Sigmoid colon (tissue), 7 donors: ENCODE data around the gene PDZRN3. TPM values are rescaled to one million over a fixed set of nuclear protein-coding genes. Genes with fewer than 3 reads are reported as not detected.

Source experiments
- DNase-seq: peaks from one replicate; pipeline ENCODE4 v3.0.0-alpha.2; 2019
- H3K27ac ChIP-seq, 4 donors: fragments of 200-600 bp; sonication (generic); one replicate each; pipeline ENCODE4 v1.5.1; 2016 to 2019; ENCODE audit warnings: mild to moderate bottlenecking in 1 of 4
- H3K27me3 ChIP-seq, 3 donors: fragments of 200-600 bp; sonication (generic); one replicate each; pipeline ENCODE4 v1.5.1; 2019; ENCODE audit warnings: mild to moderate bottlenecking in 1 of 3
- H3K36me3 ChIP-seq, 4 donors: fragments of 200-600 bp; sonication (generic); one replicate each; pipeline ENCODE4 v1.5.1; 2016 to 2019
- H3K4me1 ChIP-seq, 4 donors: fragments of 200-600 bp; sonication (generic); one replicate each; pipeline ENCODE4 v1.5.1; 2017 to 2019
- H3K4me3 ChIP-seq, 4 donors: fragments of 200-600 bp; sonication (generic); one replicate each; pipeline ENCODE4 v1.5.1; 2017 to 2019; ENCODE audit warnings: mild to moderate bottlenecking in 2 of 4, moderate library complexity in 1 of 4
- H3K9me3 ChIP-seq, 4 donors: fragments of 200-600 bp in 3 of 4; sonication (generic) in 3 of 4; one replicate each; pipeline versions ENCODE4 v1.5.1 to v1.6.1; 2013 to 2019
- EP300 ChIP-seq, 4 donors: sonication (generic); formaldehyde crosslinking; IDR thresholded peaks; one replicate each; pipeline ENCODE4 v1.6.1; 2017; ENCODE audit warnings: antibody characterized with exemption in 4 of 4
- POLR2A ChIP-seq, 2 donors: fragments of 450-650 bp; IDR thresholded peaks; one replicate each; pipeline ENCODE4 v1.6.1; 2016; ENCODE audit warnings: antibody characterized with exemption in 2 of 2, mild to moderate bottlenecking in 2 of 2, moderate library complexity in 2 of 2
- POLR2AphosphoS5 ChIP-seq, 4 donors: sonication (generic); formaldehyde crosslinking; IDR thresholded peaks; one replicate each; pipeline ENCODE4 v1.6.1; 2017; ENCODE audit warnings: antibody characterized with exemption in 4 of 4
- WGBS, 2 donors: extraction: QIAGEN DNeasy Blood & Tissue Kit; methylation state at CpG; one replicate each; pipeline ENCODE4 v1.1.7; 2013; 5-methylcytosine and 5-hydroxymethylcytosine counted together
- intact Hi-C: fragments of 100-400 bp; cut with DNase I; formaldehyde crosslinking; loops from one replicate; pipeline ENCODE4 v1.15.1; 2023
- polyA plus RNA-seq, 3 donors: library from polyadenylated mRNA; stranded (reverse); fragments of 200-250 nt; gene quantifications; one replicate each; pipeline ENCODE4 v1.2.3, GENCODE V29; 2013
- total RNA-seq, 4 donors: library from RNA; depleted of rRNA; stranded (reverse); fragments of >200 nt; gene quantifications; one replicate each; pipeline ENCODE4 v1.1.0, GENCODE V29; 2016
- TF ChIP-seq, protein P1 (sequence below), 4 experiments: fragments of 450-650 bp in 3 of 4; fragments of 200-600 bp in 1 of 4; IDR thresholded peaks; one replicate each; pipeline ENCODE4 v1.5.1; 2016 to 2019; ENCODE audit warnings: antibody characterized with exemption in 4 of 4, mild to moderate bottlenecking in 3 of 4, moderate library complexity in 2 of 4
- donor health status: healthy with polysubstance abuse.
- donor health status: Bipolar disorder and iron deficiency.
- donor health status: healthy.

PDZRN3 gene
- total and polyA plus RNA-seq, 7 donors = 7.2 to 209 (median 172) TPM

DNA sequence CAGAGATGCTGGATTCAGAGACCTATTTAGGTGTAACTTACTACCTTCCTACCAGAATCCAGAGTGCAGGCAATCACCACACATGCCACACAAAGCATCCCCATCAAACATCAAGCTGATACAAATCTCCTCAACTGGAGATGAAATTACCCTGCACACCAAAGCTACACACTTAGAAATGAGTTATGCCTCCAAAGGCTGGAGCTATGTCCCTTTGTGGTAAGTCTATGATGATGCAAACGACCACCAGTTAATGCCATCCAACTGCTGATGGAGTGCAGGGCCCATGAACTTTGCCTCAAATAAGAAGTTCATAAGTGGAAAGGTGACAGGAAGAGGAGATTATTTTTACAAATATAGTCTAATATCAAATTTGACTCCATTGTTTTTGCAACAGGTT lies 38.1 kb downstream of the PDZRN3 start:
- no peak for TF ChIP-seq EP300 (IDR thresholded peaks at IDR 0.05)
- no peak for TF ChIP-seq POLR2AphosphoS5 (IDR thresholded peaks at IDR 0.05)
- TF ChIP-seq POLR2A (IDR thresholded peaks at IDR 0.05) = no peak
- TF ChIP-seq, protein P1, sequence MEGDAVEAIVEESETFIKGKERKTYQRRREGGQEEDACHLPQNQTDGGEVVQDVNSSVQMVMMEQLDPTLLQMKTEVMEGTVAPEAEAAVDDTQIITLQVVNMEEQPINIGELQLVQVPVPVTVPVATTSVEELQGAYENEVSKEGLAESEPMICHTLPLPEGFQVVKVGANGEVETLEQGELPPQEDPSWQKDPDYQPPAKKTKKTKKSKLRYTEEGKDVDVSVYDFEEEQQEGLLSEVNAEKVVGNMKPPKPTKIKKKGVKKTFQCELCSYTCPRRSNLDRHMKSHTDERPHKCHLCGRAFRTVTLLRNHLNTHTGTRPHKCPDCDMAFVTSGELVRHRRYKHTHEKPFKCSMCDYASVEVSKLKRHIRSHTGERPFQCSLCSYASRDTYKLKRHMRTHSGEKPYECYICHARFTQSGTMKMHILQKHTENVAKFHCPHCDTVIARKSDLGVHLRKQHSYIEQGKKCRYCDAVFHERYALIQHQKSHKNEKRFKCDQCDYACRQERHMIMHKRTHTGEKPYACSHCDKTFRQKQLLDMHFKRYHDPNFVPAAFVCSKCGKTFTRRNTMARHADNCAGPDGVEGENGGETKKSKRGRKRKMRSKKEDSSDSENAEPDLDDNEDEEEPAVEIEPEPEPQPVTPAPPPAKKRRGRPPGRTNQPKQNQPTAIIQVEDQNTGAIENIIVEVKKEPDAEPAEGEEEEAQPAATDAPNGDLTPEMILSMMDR (IDR thresholded peaks at IDR 0.05) = no peak
- intact Hi-C loops = no loop called here
- no peaks in the 10 kb centered on the region for H3K27me3 ChIP-seq

DNA sequence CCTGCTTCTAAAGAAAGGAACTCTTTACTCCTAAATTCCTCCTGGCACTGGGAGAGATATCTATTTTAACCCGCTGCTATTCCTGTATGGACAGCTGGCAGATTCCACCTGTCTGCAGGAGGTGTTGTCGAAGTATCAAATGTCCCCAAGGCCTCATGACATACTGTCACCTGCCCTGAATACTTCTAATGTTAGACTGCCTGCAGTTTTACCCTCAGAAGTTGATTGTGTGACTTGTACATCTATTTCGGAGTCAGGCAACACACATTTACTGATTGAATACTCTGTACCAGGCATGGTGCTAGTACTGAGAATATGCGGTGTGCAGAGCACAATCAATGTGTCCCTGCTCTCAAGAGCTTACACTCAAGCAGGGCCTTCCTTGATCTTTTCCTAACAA lies 38.6 kb downstream of the PDZRN3 start:
- Histone ChIP-seq H3K4me3 (no peak overlapping the region), H3K27me3 (no peaks in the 10 kb centered on the region), H3K27ac (peak overlapping the region in 1 of 4 donors; percentile 44), H3K9me3 (no peaks in the 10 kb centered on the region), H3K4me1 (peaks cover 0 to 88% (median 63%) of the 10 kb centered on the region in 4 donors), H3K36me3 (peaks cover 0 to 6% (median 0%) of the 10 kb centered on the region in 4 donors)
- WGBS, 2 donors = 92 to 93% methylated on average over 4 of the region's 4 CpGs
- no peak for DNase-seq
- TF ChIP-seq EP300 (IDR thresholded peaks at IDR 0.05) = no peak
- TF ChIP-seq, protein P1 (IDR thresholded peaks at IDR 0.05) = no peak
- TF ChIP-seq POLR2A (IDR thresholded peaks at IDR 0.05) = no peak
- TF ChIP-seq POLR2AphosphoS5 (IDR thresholded peaks at IDR 0.05) = no peak
- intact Hi-C loops = no loop called here

More for the DNA sequence above, 38.1 kb downstream of the PDZRN3 start:
- peaks cover 0 to 88% (median 62%) of the 10 kb centered on the region in 4 donors for H3K4me1 ChIP-seq
- H3K27ac ChIP-seq = peak overlapping the region in 1 of 4 donors; percentile 44
- H3K4me3 ChIP-seq = no peak overlapping the region
- 79 to 82% methylated on average over 1 of the region's 1 CpG for WGBS, 2 donors
- no peaks in the 10 kb centered on the region for H3K9me3 ChIP-seq
- DNase-seq = no peak
- peaks cover 0 to 2% (median 0%) of the 10 kb centered on the region in 4 donors for H3K36me3 ChIP-seq

DNA sequence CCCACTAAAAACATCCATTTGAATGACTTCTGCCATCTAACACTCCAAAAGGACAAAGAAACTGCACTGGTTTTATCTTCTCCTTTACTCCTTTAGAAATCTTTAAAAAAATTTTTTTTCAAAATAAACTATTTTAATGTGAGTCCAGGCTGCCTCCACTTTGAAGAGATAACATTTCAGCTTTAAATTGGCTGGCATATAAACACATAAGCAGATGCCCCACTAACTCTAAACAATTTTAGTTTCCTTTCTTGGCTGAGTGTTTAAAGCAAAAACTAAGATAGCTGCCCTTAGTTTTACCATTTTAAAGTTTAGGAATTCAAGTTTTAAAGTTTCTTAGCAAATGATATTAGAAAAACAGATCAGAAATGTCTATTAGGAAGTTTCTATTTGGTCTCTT lies 39.9 kb downstream of the PDZRN3 start:
- Histone ChIP-seq H3K4me1 (peaks cover 0 to 92% (median 74%) of the 10 kb centered on the region in 4 donors), H3K36me3 (peaks cover 0 to 10% (median 0%) of the 10 kb centered on the region in 4 donors), H3K27ac (peak overlapping the region in 2 of 4 donors; percentile 29 to 44), H3K9me3 (no peaks in the 10 kb centered on the region), H3K27me3 (no peaks in the 10 kb centered on the region), H3K4me3 (no peak overlapping the region)
- TF ChIP-seq POLR2AphosphoS5 (IDR thresholded peaks at IDR 0.05) (no peak), EP300 (IDR thresholded peaks at IDR 0.05) (no peak), POLR2A (IDR thresholded peaks at IDR 0.05) (no peak)
- TF ChIP-seq, protein P1 (IDR thresholded peaks at IDR 0.05) = no peak
- intact Hi-C loops = no loop called here
- no peak for DNase-seq

DNA sequence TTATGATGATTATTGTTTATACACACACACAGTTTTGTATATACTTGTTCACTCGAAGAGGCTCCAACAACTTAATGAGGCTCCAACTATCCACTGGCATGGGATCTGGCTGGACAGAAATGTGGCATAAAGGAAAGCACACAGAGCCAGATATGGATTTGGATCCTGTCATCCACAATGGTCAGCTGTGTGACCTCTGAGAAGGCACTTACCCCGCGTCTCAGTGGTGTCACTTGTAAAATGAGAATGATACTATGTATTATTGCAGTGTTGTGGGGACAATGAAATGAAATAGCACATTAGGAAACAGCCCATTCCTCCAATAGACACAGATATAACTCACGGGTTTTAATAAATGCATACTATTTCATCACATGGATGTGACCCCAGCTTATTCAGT lies 42.2 kb downstream of the PDZRN3 start:
- 82 to 92% methylated on average over 4 of the region's 4 CpGs for WGBS, 2 donors
- Histone ChIP-seq H3K27ac (peak overlapping the region in 1 of 4 donors; percentile 72), H3K9me3 (no peaks in the 10 kb centered on the region), H3K36me3 (peaks cover 0 to 10% (median 0%) of the 10 kb centered on the region in 4 donors), H3K4me1 (peaks cover 0 to 88% (median 72%) of the 10 kb centered on the region in 4 donors), H3K27me3 (no peaks in the 10 kb centered on the region), H3K4me3 (no peak overlapping the region)
- no peak for DNase-seq
- TF ChIP-seq POLR2A (IDR thresholded peaks at IDR 0.05) (no peak), POLR2AphosphoS5 (IDR thresholded peaks at IDR 0.05) (no peak), EP300 (IDR thresholded peaks at IDR 0.05) (no peak)
- TF ChIP-seq, protein P1 (IDR thresholded peaks at IDR 0.05) = no peak
- intact Hi-C loops = no loop called here
